Measurements from ENCODE around the gene TLE5.
A peak's percentile ranks its signal among the peaks of the same experiment; 100 is the strongest.

Gene TLE5

DNA sequence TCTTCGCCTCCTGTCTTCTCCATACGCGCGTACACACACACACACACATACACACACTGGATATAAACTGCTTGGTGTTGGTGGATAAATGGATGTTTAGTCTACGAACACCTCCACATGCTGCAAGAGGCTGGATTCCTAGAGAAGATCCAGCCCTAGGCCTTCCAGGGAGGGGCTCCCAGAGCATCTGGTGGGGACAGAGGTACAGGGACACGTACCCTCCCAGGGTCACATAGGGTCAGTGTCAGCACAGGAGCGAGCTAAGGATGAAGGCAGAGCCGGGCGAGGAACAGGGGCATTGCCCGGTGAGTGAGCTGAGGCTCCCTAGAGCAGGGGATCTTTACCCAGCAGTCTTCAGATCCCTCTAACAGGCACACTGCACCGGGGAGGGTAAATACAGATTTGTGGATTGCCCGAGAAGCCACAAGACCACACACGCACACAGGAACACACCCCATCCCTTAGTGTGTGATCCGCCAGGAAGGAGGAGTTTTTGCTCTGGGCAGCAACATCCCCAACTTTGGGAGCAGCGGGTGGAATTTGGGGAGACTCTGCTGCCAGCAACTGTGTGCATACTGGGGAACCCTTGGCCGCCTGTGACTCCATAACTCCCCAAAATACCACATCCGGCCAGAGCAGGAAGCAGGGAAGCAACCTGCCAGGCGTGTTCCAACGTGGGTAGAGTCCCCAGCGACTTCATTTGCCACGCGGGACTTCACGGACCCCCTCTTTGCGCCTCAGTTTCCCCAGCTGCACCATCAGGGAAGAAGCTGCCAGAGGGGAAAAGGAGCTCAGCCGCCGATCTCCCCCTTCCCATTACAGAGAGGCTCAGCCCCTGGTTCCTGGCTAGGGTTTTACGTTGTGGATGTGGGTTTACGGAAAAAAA is 27.4 kb downstream of the TLE5 start:
- TF ChIP-seq, protein P1, sequence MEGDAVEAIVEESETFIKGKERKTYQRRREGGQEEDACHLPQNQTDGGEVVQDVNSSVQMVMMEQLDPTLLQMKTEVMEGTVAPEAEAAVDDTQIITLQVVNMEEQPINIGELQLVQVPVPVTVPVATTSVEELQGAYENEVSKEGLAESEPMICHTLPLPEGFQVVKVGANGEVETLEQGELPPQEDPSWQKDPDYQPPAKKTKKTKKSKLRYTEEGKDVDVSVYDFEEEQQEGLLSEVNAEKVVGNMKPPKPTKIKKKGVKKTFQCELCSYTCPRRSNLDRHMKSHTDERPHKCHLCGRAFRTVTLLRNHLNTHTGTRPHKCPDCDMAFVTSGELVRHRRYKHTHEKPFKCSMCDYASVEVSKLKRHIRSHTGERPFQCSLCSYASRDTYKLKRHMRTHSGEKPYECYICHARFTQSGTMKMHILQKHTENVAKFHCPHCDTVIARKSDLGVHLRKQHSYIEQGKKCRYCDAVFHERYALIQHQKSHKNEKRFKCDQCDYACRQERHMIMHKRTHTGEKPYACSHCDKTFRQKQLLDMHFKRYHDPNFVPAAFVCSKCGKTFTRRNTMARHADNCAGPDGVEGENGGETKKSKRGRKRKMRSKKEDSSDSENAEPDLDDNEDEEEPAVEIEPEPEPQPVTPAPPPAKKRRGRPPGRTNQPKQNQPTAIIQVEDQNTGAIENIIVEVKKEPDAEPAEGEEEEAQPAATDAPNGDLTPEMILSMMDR (IDR thresholded peaks at IDR 0.05; ENCODE audit: low read depth, low read length, missing control alignments), result no peak
- H3K27ac ChIP-seq, result no peak overlapping the region
- in situ Hi-C loops (cut with HindIII; ENCODE audit: low pct_ligation_motif_present, low sequenced_read_pairs), result no loop called here

DNA sequence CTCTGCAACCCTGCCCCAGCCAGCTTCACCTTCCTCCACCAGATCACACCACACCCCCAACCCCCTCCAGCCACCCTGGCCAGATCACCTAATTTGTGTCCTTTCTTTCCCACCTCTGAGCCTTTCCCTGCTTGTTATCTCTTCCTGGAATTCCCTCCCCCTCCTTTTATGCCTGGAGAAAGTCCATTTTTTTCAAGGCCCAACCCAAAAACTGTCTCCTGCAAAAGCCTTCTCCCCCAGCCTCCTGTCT is 28.0 kb downstream of the TLE5 start:
- H3K27me3 ChIP-seq (replicated peaks), result peaks cover 28% of the 10 kb centered on the region
- H3K36me3 ChIP-seq (replicated peaks), result no peaks in the 10 kb centered on the region
- DNase-seq, result no peak
- TF ChIP-seq, protein P1 (IDR thresholded peaks at IDR 0.05; ENCODE audit: low read depth, low read length, missing control alignments), result no peak
- no peak overlapping the region for H3K27ac ChIP-seq
- in situ Hi-C loops (cut with HindIII; ENCODE audit: low pct_ligation_motif_present, low sequenced_read_pairs), result no loop called here
- no peak overlapping the region for H3K4me3 ChIP-seq (ENCODE audit: low read depth, low read length)

More for the DNA sequence above, 27.4 kb downstream of the TLE5 start:
- DNase-seq, result no peak
- H3K27me3 ChIP-seq (replicated peaks), result peaks cover 23% of the 10 kb centered on the region
- no peaks in the 10 kb centered on the region for H3K36me3 ChIP-seq (replicated peaks)
- peak overlapping the region; percentile 60 for H3K4me3 ChIP-seq (ENCODE audit: low read depth, low read length)

DNA sequence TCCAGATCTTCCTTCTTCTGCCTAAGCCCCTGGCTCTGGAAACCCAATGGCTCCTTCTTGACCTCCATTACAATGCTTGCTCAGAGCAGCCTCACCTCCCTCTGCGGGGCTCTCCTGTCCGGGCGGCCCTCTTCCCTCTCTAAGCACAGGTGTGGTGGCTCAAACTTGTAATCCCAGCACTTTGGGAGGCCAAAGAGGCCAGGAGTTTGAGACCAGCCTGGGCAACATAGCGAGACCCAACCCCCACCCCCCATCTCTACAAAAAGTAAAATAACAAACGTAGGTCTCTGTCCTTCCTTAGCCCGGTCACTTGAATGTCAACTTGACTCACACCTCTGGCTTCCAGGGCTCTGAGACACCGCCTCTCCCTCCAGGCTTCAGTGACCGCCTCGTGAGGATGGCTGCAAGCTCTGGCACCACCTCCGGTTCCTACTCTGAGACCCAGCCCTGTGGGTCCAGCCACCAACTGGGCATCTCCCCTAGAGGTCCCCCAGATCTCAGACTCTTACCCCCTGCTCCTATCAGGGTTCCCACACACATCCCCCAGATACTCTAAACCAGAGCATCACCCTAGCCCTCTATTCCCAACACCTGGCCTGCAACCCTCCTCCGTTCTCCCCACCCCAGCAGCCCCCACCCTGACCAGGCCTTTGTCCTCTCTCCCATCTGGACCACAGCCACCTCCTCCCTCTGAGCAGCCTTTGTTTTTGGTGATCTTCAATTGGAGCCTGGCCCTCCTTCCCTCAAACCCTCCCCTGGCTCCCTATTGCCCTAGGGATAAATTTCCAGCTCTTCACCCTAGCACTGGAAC is 28.5 kb downstream of the TLE5 start:
- Histone ChIP-seq H3K36me3 (replicated peaks) (no peaks in the 10 kb centered on the region), H3K27me3 (replicated peaks) (peaks cover 29% of the 10 kb centered on the region), H3K27ac (no peak overlapping the region), H3K4me3 (ENCODE audit: low read depth, low read length) (no peak overlapping the region)
- TF ChIP-seq, protein P1 (IDR thresholded peaks at IDR 0.05; ENCODE audit: low read depth, low read length, missing control alignments), result no peak
- DNase-seq, result no peak
- in situ Hi-C loops (cut with HindIII; ENCODE audit: low pct_ligation_motif_present, low sequenced_read_pairs), result no loop called here

DNA sequence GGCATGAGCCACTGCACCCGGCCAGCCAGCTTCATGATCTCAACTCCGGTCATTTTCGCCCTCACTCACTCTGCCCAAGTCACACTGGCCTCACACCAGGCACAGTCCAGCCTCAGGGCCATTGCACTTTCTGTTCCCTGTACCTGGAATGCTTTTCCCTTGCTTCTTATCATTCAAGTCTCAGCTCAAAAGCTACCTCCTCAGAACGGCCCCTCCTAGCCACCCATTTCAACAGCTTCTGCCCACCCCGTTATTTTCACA is 30.8 kb downstream of the TLE5 start:
- H3K4me3 ChIP-seq (ENCODE audit: low read depth, low read length), result no peak overlapping the region
- H3K36me3 ChIP-seq (replicated peaks), result no peaks in the 10 kb centered on the region
- in situ Hi-C loops (cut with HindIII; ENCODE audit: low pct_ligation_motif_present, low sequenced_read_pairs), result no loop called here
- DNase-seq, result no peak
- TF ChIP-seq, protein P1 (IDR thresholded peaks at IDR 0.05; ENCODE audit: low read depth, low read length, missing control alignments), result no peak
- peaks cover 50% of the 10 kb centered on the region for H3K27me3 ChIP-seq (replicated peaks)
- H3K27ac ChIP-seq, result no peak overlapping the region

DNA sequence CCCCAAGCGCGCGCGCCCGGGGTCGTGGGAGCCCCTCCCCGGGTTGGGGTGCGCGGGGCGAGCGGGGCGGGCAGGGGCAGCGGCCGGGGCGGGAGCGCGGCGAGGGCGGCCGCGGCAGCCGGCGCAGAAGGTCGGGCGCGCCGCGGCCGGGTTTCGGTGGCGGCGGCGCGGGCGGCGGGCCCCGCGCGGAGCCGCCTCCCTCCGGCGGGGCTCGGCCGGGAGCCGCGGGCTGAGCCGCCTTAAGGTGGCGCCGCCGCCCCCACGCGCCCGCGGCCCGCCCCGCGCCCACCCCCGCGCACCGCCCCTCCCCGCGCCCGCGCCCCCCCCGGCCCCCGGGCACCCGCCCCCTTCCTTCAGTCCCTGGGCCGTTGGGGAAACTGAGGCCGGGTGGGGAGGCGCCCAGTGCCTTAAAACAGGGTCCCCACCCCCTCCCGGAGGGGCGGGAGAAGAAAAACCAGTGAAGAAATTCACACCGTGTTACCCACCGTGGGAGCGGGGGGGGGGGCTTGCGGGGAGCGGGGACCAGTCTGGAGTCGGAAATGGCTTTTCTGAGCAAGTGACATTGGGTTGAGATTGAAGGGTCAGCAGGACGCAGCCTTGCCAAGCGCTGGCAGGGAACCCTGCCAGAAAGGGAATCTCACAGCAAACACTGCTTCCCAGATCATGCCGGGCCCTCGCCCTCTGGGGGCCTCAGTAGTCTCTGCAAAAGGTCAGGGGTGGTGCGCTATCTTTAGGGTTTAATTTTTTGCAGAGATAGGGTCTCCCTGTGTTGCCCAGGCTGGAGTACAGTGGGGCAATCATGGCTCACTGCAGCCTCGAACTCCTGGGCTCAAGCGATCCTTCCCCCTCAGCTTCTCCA is 33.0 kb downstream of the TLE5 start, which contains the start of gene TLE2:
TLE2 (minus strand) TSS at position 216 of the 859 bp plus-strand sequence. CDS start 376 bp downstream, outside the sequence.
- Histone ChIP-seq H3K4me3 (ENCODE audit: low read depth, low read length) (peak within 1 kb of the TSS; percentile 24), H3K27ac (no peak within 1 kb of the TSS), H3K27me3 (replicated peaks) (peaks cover 69% of the 10 kb centered on the region), H3K36me3 (replicated peaks) (no peaks in the 10 kb centered on the region)
- TF ChIP-seq, protein P1 (IDR thresholded peaks at IDR 0.05; ENCODE audit: low read depth, low read length, missing control alignments), result no peak
- in situ Hi-C loops (cut with HindIII; ENCODE audit: low pct_ligation_motif_present, low sequenced_read_pairs), result no loop called here
- no peak for DNase-seq

All from brain microvascular endothelial cell (primary cell).